ENCODE results near the gene GALNTL6. TPM values are rescaled to one million over a fixed set of nuclear protein-coding genes. Genes with fewer than 3 reads are reported as not detected.

Gene GALNTL6
- total RNA-seq, 1 experiment from 2014 or later = not detected

- DNase-seq (ENCODE audit: unreplicated experiment) = no peak
- H3K27ac Mint-ChIP-seq (ENCODE audit: low read depth, unreplicated experiment) = no peak overlapping the region
- H3K9me3 Mint-ChIP-seq (ENCODE audit: unreplicated experiment) = no peaks in the 10 kb centered on the region
- intact Hi-C loops (cut with micrococcal nuclease) = no loop called here
- no peaks in the 10 kb centered on the region for H3K36me3 Mint-ChIP-seq (ENCODE audit: insufficient read depth, unreplicated experiment)
- no peaks in the 10 kb centered on the region for H3K4me1 Mint-ChIP-seq (ENCODE audit: insufficient read depth, unreplicated experiment)
- no peak overlapping the region for H3K4me3 Mint-ChIP-seq (ENCODE audit: unreplicated experiment)
- ChIA-PET CTCF (interaction anchor here (0.7 kb wide), 1 partner anchor 143 kb away, joined by 3 read pairs; no protein-coding TSS in a partner anchor), POLR2A (no interaction called here)
- BruUV-seq (replicated peaks) = no TSS peak
- no peak for TF ChIP-seq CTCF (IDR thresholded peaks at IDR 0.05; ENCODE audit: unreplicated experiment)
- H3K27me3 Mint-ChIP-seq (ENCODE audit: insufficient read depth, unreplicated experiment) = peaks cover 45% of the 10 kb centered on the region
Measured at GRCh38 chr4:172683021-172683420, 869.8 kb downstream of the GALNTL6 start.

- no peaks in the 10 kb centered on the region for H3K4me1 Mint-ChIP-seq (ENCODE audit: insufficient read depth, unreplicated experiment)
- no peak for TF ChIP-seq CTCF (IDR thresholded peaks at IDR 0.05; ENCODE audit: unreplicated experiment)
- DNase-seq (ENCODE audit: unreplicated experiment) = no peak
- no peak overlapping the region for H3K4me3 Mint-ChIP-seq (ENCODE audit: unreplicated experiment)
- ChIA-PET CTCF (interaction anchor here (0.6 kb wide), 1 partner anchor 15 kb away, joined by 3 read pairs; no protein-coding TSS in a partner anchor), POLR2A (no interaction called here)
- peaks cover 43% of the 10 kb centered on the region for H3K27me3 Mint-ChIP-seq (ENCODE audit: insufficient read depth, unreplicated experiment)
- no TSS peak for BruUV-seq (replicated peaks)
- H3K9me3 Mint-ChIP-seq (ENCODE audit: unreplicated experiment) = peaks cover 4% of the 10 kb centered on the region
- H3K27ac Mint-ChIP-seq (ENCODE audit: low read depth, unreplicated experiment) = no peak overlapping the region
- intact Hi-C loops (cut with micrococcal nuclease) = no loop called here
- H3K36me3 Mint-ChIP-seq (ENCODE audit: insufficient read depth, unreplicated experiment) = no peaks in the 10 kb centered on the region
Measured at GRCh38 chr4:172686021-172686420, 872.8 kb downstream of the GALNTL6 start.

GRCh38 chr4:172688534-172688933 is 875.3 kb downstream of the GALNTL6 start:
- Mint-ChIP-seq H3K27me3 (ENCODE audit: insufficient read depth, unreplicated experiment) (peaks cover 41% of the 10 kb centered on the region), H3K36me3 (ENCODE audit: insufficient read depth, unreplicated experiment) (no peaks in the 10 kb centered on the region), H3K27ac (ENCODE audit: low read depth, unreplicated experiment) (no peak overlapping the region), H3K4me3 (ENCODE audit: unreplicated experiment) (no peak overlapping the region), H3K4me1 (ENCODE audit: insufficient read depth, unreplicated experiment) (no peaks in the 10 kb centered on the region), H3K9me3 (ENCODE audit: unreplicated experiment) (peaks cover 18% of the 10 kb centered on the region)
- ChIA-PET CTCF (interaction anchor here (0.9 kb wide), 1 partner anchor 106 kb away, joined by 3 read pairs; no protein-coding TSS in a partner anchor), POLR2A (no interaction called here)
- no TSS peak for BruUV-seq (replicated peaks)
- DNase-seq (ENCODE audit: unreplicated experiment) = no peak
- TF ChIP-seq CTCF (IDR thresholded peaks at IDR 0.05; ENCODE audit: unreplicated experiment) = no peak
- intact Hi-C loops (cut with micrococcal nuclease) = no loop called here

- no TSS peak for BruUV-seq (replicated peaks)
- DNase-seq (ENCODE audit: unreplicated experiment) = no peak
- no peak for TF ChIP-seq CTCF (IDR thresholded peaks at IDR 0.05; ENCODE audit: unreplicated experiment)
- ChIA-PET CTCF (no interaction called here), POLR2A (no interaction called here)
- Mint-ChIP-seq H3K9me3 (ENCODE audit: unreplicated experiment) (peaks cover 18% of the 10 kb centered on the region), H3K27me3 (ENCODE audit: insufficient read depth, unreplicated experiment) (peaks cover 11% of the 10 kb centered on the region), H3K36me3 (ENCODE audit: insufficient read depth, unreplicated experiment) (no peaks in the 10 kb centered on the region), H3K27ac (ENCODE audit: low read depth, unreplicated experiment) (no peak overlapping the region), H3K4me3 (ENCODE audit: unreplicated experiment) (no peak overlapping the region), H3K4me1 (ENCODE audit: insufficient read depth, unreplicated experiment) (no peaks in the 10 kb centered on the region)
- intact Hi-C loops (cut with micrococcal nuclease) = no loop called here
Measured at GRCh38 chr4:172691552-172691951, 878.3 kb downstream of the GALNTL6 start.
